HepG2 (cell line): ENCODE results near the gene DPT. TPM values are rescaled to one million over a fixed set of nuclear protein-coding genes. Genes with fewer than 3 reads are reported as not detected.

ENCODE experiments used
- ARID5B ChIP-seq: IDR thresholded peaks from 2 replicates; pipeline ENCODE4 v1.4.0; 2020; ENCODE audit warnings: mild to moderate bottlenecking, missing genetic modification reagents
- BRD4 ChIP-seq: sonication (generic); formaldehyde crosslinking; IDR thresholded peaks from 2 replicates; pipeline ENCODE4 v1.4.0; 2020; ENCODE audit warnings: missing genetic modification reagents
- FLYWCH1 ChIP-seq: sonication (generic); formaldehyde crosslinking; IDR thresholded peaks from 2 replicates; pipeline ENCODE4 v1.8.1; 2023; ENCODE audit warnings: mild to moderate bottlenecking, missing genetic modification reagents
- FOXA3 ChIP-seq: IDR thresholded peaks from 2 replicates; pipeline ENCODE4 v1.6.1; 2016; ENCODE audit warnings: missing genetic modification reagents, missing compliant biosample characterization
- KAT8 ChIP-seq: IDR thresholded peaks from 2 replicates; pipeline ENCODE4 v1.6.1; 2016; ENCODE audit warnings: missing genetic modification reagents, missing compliant biosample characterization
- MBD4 ChIP-seq: IDR thresholded peaks from 2 replicates; pipeline ENCODE4 v1.6.1; 2012; ENCODE audit warnings: low read length, inconsistent platforms, borderline replicate concordance
- NFAT5 ChIP-seq: sonication (generic); formaldehyde crosslinking; IDR thresholded peaks from 2 replicates; pipeline ENCODE4 v1.4.0; 2020; ENCODE audit warnings: missing genetic modification reagents
- PHF5A ChIP-seq: IDR thresholded peaks from one replicate; pipeline ENCODE4 v1.6.1; 2018; ENCODE audit warnings: low read depth, missing genetic modification reagents; ENCODE audit not compliant: unreplicated experiment
- REL ChIP-seq: sonication (generic); formaldehyde crosslinking; conservative IDR thresholded peaks from 2 replicates; pipeline ENCODE4 v1.8.0; 2022; ENCODE audit warnings: mild to moderate bottlenecking, missing genetic modification reagents, moderate library complexity
- TERF1 ChIP-seq: sonication (generic); formaldehyde crosslinking; IDR thresholded peaks from 2 replicates; pipeline ENCODE4 v1.8.0; 2022; ENCODE audit warnings: mild to moderate bottlenecking, missing genetic modification reagents, moderate library complexity
- TMF1 ChIP-seq: sonication (generic); formaldehyde crosslinking; IDR thresholded peaks from 2 replicates; pipeline ENCODE4 v1.8.1; 2022; ENCODE audit warnings: low read depth, missing genetic modification reagents
- ZNF235 ChIP-seq: sonication (generic); formaldehyde crosslinking; IDR thresholded peaks from 2 replicates; pipeline ENCODE4 v1.8.1; 2023; ENCODE audit warnings: mild to moderate bottlenecking, missing genetic modification reagents, borderline replicate concordance
- ZNF251 ChIP-seq: sonication (generic); formaldehyde crosslinking; IDR thresholded peaks from 2 replicates; pipeline ENCODE4 v1.9.0; 2021; ENCODE audit warnings: mild to moderate bottlenecking, missing genetic modification reagents
- ZNF503 ChIP-seq: sonication (generic); formaldehyde crosslinking; IDR thresholded peaks from 2 replicates; pipeline ENCODE4 v1.4.0; 2020; ENCODE audit warnings: missing genetic modification reagents
- ZNF556 ChIP-seq: sonication (generic); formaldehyde crosslinking; IDR thresholded peaks from 2 replicates; pipeline ENCODE4 v1.4.0; 2020; ENCODE audit warnings: mild to moderate bottlenecking, missing genetic modification reagents, borderline replicate concordance
- ZNF800 ChIP-seq: sonication (generic); formaldehyde crosslinking; IDR thresholded peaks from 2 replicates; pipeline ENCODE4 v1.4.0; 2020; ENCODE audit warnings: missing genetic modification reagents
- polyA plus RNA-seq, 8 experiments: library from polyadenylated mRNA; depleted of rRNA in 3 of 8; stranded (reverse) in 7 of 8; unstranded in 1 of 8; fragments of >200 nt; fragmentation: Illumina TruSeq in 4 of 8; extraction: Trizol in 4 of 8; gene quantifications; 2 replicates each; pipeline versions ENCODE4 v1.2.1 to v1.2.3, GENCODE V29; 2011 to 2016; ENCODE audit warnings: low read depth in 4 of 8, missing spikeins in 1 of 8, mixed read lengths in 1 of 8; ENCODE audit not compliant: insufficient read depth in 1 of 8
- total RNA-seq, 5 experiments: library from RNA; depleted of rRNA; stranded (reverse); fragments of >200 nt; fragmentation: Illumina TruSeq; extraction: Trizol; gene quantifications; 2 replicates each; pipeline ENCODE4 v1.2.3, GENCODE V29; 2016; ENCODE audit warnings: low read depth in 1 of 5

Gene DPT
- total and polyA plus RNA-seq, 2 of the 13 experiments (the other 11 are each of a cell fraction or from before 2014, with no cell fraction given): 0.04 TPM; not detected in 1

- TF ChIP-seq ARID5B (CRISPR knock-in tag) (peak; percentile 56; the same call in 1 of the 2 replicates), ZNF251 (CRISPR knock-in tag) (no peak), FLYWCH1 (CRISPR knock-in tag) (no peak), TMF1 (no peak), PHF5A (no peak), ZNF235 (no peak), ZNF556 (CRISPR knock-in tag) (no peak), BRD4 (no peak), TERF1 (no peak), ZNF503 (CRISPR knock-in tag) (no peak), REL (no peak), KAT8 (CRISPR knock-in tag) (no peak), ZNF800 (CRISPR knock-in tag) (no peak), MBD4 (no peak), NFAT5 (CRISPR knock-in tag) (no peak), FOXA3 (CRISPR knock-in tag) (peak; percentile 51)
Measured at GRCh38 chr1:168751195-168751650, 22.2 kb upstream of the DPT start (continued).
